ENCODE measurements around the gene DDAH1.

The DDAH1 gene

GRCh38 chr1:85393490-85393889 is 71.5 kb downstream of the DDAH1 start:
- DNase-seq (ENCODE audit: low read depth) = no peak

- no peak for DNase-seq (ENCODE audit: low read depth)
These were observed 76.5 kb downstream of the DDAH1 start for GRCh38 chr1:85388416-85388815.

- no peak for DNase-seq (ENCODE audit: low read depth)
These were observed 77.2 kb downstream of the DDAH1 start for GRCh38 chr1:85387781-85388180.

GRCh38 chr1:85386068-85386722 is 78.8 kb downstream of the DDAH1 start:
- no peak for DNase-seq (ENCODE audit: low read depth)

- no peak for DNase-seq (ENCODE audit: low read depth)
These were observed 85.5 kb downstream of the DDAH1 start for GRCh38 chr1:85379203-85380136.

GRCh38 chr1:85378534-85378933 is 86.4 kb downstream of the DDAH1 start:
- no peak for DNase-seq (ENCODE audit: low read depth)

GRCh38 chr1:85376356-85376755 is 88.6 kb downstream of the DDAH1 start:
- no peak for DNase-seq (ENCODE audit: low read depth)

- DNase-seq (ENCODE audit: low read depth) = no peak
These were observed 89.5 kb downstream of the DDAH1 start for GRCh38 chr1:85375493-85375892.

GRCh38 chr1:85374160-85374559 is 90.8 kb downstream of the DDAH1 start:
- no peak for DNase-seq (ENCODE audit: low read depth)

- DNase-seq (ENCODE audit: low read depth) = no peak
These were observed 91.6 kb downstream of the DDAH1 start for GRCh38 chr1:85373378-85373708.

- no peak for DNase-seq (ENCODE audit: low read depth)
These were observed 92.1 kb downstream of the DDAH1 start for GRCh38 chr1:85372683-85373377.

GRCh38 chr1:85371021-85371420 is 93.9 kb downstream of the DDAH1 start:
- DNase-seq (ENCODE audit: low read depth) = no peak

GRCh38 chr1:85368073-85368770 is 96.7 kb downstream of the DDAH1 start:
- DNase-seq (ENCODE audit: low read depth) = no peak

GRCh38 chr1:85366391-85367170 is 98.4 kb downstream of the DDAH1 start:
- DNase-seq (ENCODE audit: low read depth) = no peak

- DNase-seq (ENCODE audit: low read depth) = no peak
These were observed 99.1 kb downstream of the DDAH1 start for GRCh38 chr1:85365851-85366250.

- no peak for DNase-seq (ENCODE audit: low read depth)
These were observed 101.4 kb downstream of the DDAH1 start for GRCh38 chr1:85363521-85363920.

GRCh38 chr1:85363092-85363491 is 101.9 kb downstream of the DDAH1 start:
- no peak for DNase-seq (ENCODE audit: low read depth)

GRCh38 chr1:85361606-85362296 is 103.2 kb downstream of the DDAH1 start:
- no peak for DNase-seq (ENCODE audit: low read depth)

- no peak for DNase-seq (ENCODE audit: low read depth)
These were observed 104.0 kb downstream of the DDAH1 start for GRCh38 chr1:85360730-85361493.
